GM18520 (cell line): ENCODE results near the gene LRRC7.
"Not testable (repeated sequence)": the region's sequence is repeated elsewhere in the genome, so short reads cannot be mapped to it uniquely, and the experiment has no call there.

Experiments used
- ATAC-seq: cut with Tn5 transposase; IDR thresholded peaks from one replicate; pipeline ENCODE4 v1.9.1; 2021; ENCODE audit not compliant: unreplicated experiment

LRRC7 gene

DNA sequence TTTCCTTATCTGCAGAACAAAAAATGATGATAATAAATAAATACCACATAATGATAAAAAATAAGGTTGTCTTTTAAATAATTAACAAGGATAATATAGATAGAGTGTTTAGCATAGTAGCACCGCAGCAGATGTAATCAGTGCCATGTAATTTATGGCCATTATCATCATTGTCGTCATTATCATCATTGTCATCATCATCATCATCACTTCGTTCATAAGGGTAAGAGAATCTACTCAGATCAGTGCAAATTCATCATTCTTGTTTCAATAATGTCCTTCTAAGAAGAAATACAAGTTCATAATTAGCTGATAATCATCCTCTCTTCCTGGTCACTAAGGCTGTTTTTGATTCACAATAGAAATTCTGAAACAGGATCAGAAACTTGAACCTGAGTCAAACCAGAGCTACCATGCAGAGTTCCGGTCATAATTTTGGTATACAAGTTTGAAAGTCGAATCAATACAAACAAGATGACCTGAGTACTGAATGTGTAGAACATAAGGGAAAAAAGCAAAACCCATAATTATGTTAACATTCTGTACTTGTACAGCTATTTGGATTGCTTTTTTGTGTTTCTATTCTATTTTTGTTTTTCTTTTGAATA is 465.6 kb downstream of the LRRC7 start:
- no peak for ATAC-seq

DNA sequence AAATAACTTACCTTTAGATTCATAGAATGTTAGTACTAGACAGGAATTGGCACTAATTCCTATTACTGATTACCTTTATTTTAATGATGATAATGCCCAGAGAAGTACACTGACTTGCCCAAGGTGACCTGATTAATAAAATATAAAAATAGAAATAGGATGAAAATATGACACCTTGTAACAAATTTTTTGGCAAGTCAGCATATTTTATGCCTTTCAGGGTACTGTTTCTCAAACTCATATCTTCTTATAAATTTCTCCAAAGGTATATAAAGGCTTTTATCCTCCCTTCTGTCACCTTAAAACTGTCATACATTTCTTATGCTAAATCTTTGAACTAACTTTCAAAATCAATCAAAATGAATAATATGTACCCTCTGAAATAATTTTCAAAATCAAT is 466.2 kb downstream of the LRRC7 start:
- ATAC-seq = no peak

DNA sequence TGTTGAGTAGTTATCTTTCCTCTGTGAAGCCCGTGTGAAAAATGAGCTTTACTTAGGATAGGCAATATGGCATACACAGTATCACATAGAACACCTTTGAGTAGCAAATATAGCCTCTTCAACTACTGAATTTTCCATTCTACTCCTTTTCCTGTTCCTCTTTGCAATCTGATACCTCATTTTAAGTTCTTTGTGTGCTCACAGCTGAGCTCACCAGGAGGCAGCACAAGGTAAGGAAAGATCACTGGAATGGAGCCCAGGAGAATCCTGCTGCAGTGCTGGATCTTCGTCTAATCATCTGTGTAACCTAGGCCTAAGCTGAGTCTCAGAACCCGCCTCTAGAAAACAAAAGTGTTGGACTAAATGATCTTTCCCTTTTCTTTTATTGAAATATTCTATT is 466.7 kb downstream of the LRRC7 start:
- no peak for ATAC-seq

DNA sequence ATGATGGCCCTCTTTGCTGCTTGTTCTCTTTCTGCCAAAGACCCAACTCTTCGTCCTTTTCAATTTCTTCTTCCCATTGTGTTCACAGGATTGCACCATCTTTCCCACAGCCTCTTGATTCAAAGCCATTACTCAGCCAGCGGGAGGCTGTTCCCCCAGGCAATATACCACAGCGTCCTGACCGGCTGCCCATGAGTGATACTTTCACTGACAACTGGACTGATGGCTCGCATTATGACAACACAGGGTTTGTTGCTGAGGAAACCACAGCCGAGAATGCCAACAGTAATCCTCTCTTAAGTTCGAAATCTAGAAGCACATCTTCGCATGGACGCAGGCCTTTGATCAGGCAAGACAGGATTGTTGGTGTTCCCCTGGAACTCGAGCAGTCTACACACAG is 470.3 kb downstream of the LRRC7 start:
- no peak for ATAC-seq

DNA sequence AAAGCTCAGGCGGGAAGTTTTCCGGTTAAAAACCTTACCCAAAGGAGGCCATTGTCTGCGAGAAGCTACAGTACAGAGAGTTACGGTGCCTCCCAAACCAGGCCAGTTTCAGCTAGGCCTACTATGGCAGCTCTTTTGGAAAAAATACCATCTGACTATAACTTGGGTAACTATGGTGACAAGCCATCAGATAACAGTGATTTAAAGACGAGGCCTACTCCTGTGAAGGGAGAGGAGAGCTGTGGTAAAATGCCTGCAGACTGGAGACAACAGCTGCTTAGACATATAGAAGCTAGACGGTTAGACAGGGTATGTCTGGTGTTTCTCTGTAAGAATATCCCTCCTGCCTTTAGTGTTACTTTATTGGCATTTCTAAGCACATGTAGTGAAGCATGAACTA is 471.8 kb downstream of the LRRC7 start:
- ATAC-seq = no peak

DNA sequence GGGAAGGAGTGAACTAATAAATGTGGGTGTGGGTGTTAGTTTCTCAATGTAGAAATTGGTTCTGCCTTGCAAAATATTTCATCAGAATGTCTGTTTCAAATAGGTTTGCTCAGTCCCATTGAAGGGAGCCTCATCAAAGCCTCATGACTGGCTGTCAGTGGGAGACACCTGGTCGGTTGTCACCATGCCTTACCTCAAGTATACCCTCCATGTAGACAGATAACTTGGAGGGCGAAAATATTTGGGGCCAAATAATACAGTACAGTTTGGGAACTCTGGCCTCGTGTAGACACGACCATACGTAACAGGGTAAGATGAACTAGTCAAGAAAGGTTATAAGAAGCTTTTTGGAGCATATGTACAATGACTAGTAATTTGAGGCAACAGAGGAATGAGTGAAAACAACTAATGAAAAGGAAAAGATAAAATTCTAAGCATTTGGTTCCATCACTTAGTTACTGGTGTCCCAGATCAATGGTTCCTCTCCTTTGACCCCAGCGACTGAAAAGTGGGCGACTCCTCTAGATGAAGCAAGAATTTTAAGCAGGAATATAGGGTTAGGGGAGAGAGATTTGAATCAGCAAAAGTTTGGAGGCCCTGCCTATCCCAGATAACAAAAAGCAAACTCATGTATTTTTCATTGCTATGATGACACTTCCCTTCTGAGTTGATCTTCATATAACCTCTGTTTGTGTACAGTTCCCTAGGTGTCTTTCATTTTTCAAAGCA is 473.8 kb downstream of the LRRC7 start:
- no peak for ATAC-seq

DNA sequence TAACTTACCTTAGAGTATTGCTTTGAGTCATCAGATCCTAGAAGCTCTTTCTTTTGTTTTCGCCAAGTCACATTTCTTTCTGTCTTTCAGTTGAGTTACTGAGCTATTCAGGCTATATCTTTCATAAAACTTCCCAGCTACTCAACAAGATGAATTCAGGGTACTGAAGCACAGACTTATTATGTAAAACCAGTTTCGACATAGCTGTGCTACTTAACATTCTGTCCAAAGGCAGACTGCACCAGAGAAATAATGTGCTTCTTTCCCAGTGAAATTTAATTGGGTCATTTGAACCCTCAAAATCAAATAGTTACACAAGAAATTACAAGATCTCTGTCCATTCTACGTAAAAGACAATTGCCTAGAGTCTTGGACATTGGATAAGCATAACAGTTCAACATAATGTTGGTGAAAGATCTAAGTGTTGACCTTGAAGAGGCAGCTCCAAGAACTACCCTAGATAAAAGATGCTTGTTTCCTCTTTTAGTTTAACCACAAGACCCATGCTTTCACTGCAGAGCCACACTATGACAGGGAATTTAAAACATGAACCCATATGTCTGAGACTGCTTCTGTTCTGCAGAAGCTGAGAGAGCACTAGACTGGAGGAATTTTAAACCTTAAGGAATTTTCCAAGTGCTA is 474.5 kb downstream of the LRRC7 start:
- ATAC-seq = no peak

DNA sequence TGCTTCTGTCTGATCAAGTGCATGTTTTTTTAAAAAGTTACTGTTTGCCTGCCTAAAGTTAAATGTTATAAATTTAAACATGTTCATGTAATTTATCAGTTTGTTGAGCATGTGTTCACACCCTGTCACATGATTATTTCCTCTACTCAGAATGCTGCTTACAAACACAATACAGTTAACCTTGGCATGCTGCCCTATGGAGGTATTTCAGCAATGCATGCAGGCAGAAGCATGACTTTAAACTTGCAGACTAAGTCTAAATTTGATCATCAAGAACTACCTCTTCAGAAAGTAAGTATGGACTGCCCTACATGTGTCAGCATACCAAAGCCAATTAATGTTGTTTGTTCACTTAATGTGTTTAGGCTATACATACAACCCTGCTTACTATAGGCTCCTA is 476.1 kb downstream of the LRRC7 start:
- no peak for ATAC-seq

DNA sequence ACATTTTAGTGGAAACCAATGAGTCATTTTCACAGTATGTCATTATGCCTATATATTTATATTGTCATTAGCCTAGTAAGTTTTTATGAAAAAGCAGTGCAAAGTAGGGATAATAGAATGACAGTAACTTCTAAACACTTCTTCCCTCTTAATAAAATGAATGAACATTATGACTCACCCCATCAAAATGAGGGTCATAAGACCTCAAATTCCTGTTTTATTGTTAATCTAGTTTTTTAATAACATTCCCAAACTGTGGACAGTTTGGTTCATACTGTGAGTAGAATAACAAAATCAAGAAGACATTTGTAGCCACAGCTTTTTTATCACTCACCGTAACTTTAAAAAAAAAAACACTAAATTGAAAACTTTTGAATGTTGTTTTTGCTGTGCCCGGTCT is 477.1 kb downstream of the LRRC7 start:
- no peak for ATAC-seq

DNA sequence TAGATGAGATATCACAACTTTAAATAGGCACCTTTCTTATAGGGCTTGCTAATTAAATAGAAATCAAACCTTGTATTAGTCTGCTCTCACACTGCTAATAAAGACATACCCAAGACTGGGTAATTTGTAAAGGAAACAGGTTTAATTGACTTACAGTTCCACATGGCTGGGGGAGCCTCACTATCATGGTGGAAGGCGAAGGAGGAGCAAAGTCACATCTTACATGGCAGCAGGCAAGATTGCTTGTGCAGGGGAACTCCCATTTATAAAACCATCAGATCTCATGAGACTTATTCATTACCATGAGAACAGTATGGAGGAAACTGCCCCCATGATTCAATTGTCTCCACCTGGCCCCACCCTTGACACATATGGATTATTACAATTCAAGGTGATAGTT is 477.9 kb downstream of the LRRC7 start:
- ATAC-seq = not testable (repeated sequence)

DNA sequence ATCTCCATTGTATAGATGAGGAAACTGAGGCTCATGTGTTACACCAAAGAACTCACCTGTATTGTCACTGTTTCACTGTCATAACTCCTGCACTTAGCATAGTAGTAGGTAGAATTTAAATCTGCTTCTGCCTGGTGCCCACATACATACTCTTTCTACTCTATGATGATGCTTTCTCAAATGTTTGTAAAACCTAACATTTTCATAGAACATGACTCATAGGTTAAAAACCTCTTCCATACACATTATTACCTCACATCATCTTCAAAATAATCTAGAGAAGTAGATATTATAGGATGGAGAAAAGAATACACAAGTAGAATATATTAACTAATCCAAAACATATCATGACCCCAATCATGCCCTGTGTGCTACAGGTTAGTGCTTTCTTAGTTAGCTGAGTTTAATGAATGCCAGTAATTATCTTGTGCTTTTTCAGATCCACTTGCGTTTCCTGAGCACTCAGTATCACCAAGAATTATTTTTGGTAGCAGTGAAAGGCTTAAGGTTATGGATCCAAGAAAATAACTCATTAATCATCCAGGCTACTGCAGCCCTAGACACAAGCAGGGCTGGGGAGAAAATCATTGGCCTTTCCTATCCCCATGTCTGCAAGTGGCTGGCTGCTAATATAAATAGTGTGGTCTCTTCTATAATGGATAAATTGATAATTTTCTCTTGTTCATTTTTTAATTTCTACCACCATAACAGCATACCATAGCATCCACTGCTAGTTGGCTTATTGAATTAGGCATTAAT is 480.8 kb downstream of the LRRC7 start:
- no peak for ATAC-seq

DNA sequence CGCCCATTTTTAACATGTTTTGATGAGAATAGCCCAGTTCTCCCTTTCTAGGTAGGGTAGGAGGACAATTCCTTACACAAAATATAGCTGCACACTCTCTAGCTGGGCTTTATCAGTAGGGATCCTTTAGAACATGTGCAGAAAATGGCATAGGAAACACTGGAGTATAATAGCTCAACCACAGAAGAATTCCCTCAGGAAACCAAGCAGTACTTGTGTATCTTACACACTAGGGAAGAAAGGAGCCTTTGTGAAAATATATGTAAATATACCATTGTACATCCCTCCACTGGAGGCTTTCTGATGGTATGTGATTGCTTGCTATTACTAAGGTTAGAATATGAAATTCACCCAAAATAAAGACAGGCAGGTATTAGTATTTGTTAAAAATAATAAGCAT is 484.2 kb downstream of the LRRC7 start:
- ATAC-seq = no peak

DNA sequence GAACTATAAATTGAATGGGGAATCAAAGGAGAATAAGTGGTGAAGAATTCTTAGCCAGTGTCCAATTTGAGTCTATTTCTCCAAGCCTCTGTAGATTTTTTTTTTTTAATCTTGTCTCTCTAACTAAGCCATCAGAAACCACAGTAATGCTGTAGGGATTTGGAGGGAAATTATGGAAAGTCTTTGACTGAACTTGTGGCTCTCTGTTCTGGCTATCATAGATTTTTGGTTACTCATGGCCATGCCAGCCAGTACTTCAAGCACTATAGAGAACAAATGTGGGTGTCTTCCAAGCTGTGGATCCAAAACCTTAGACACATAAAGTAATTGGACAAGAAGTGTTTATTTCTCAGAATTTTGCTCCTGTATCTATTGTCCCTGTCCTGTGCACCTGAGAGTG is 489.8 kb downstream of the LRRC7 start:
- ATAC-seq = no peak

DNA sequence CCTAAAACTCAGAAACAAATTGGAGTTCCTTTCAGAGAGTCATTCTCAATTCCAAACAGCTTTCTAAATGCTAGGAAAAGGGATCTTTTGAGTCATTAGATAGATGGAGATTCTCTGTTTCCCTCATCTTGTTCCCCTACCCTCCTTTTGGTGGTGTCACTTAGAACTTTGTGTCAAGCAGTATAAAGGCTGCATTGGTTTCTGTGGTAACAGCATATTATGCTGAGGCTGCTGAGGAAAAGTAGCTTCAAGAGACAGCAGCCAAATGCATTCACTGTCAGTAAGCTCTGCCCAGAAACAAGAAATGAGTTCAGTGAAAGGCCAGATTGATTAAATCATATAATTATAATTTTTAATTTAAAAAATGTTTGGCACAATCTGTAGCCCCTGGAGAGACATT is 493.5 kb downstream of the LRRC7 start:
- no peak for ATAC-seq

DNA sequence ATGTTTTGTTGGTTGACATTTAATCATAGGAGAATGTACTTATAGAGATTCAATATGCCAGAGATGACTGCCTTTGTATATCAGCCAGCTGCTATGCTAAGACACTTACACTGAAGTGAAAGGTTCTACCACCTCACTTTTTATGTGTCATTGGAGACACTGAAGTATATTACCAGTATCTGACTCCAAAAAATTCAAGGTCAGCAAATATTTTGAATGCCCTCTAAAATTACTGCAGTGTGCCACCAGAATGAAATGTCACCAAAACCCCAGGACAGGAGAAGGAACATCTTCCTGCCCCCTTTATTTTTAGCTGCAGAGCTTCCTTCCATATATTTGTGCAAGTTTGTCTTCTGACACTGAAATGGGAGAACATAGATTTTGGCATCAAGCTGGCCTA is 496.1 kb downstream of the LRRC7 start:
- no peak for ATAC-seq

DNA sequence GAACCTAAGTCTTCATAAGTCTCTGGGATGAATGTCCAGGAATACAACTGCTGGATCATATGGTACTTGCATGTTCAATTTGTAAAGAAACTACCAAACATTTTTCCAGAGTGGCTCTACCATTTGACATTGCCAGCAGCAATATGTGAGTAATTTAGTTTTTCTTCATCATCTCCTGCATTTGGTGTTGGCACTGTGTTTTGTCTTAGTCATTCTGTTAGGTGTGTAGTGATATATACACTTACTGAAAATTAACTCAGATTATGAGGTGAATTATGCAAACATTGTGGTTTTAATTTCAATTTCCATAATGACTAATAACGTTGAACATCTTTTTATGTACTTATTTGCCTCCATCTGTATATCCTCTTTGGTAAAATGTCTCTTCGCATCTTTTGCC is 499.0 kb downstream of the LRRC7 start:
- no peak for ATAC-seq

DNA sequence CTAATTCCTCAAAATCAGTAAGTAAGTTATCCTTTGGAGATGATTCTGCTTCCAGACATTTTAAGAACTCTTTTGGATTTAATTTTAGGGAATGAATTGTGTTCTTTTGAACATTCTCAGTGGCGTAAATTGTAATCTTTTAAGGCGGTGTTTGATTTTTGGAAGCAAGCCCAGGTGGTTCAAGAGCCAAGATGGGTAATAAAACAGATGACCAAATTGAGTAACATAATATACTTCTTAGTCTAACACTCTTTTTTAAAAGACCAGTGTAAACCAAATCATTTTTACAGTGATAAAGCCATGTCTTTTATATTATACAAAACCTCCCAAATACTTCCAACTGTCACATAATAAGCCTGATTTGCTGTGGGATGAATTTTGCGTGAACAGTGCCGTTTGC is 503.9 kb downstream of the LRRC7 start:
- no peak for ATAC-seq

DNA sequence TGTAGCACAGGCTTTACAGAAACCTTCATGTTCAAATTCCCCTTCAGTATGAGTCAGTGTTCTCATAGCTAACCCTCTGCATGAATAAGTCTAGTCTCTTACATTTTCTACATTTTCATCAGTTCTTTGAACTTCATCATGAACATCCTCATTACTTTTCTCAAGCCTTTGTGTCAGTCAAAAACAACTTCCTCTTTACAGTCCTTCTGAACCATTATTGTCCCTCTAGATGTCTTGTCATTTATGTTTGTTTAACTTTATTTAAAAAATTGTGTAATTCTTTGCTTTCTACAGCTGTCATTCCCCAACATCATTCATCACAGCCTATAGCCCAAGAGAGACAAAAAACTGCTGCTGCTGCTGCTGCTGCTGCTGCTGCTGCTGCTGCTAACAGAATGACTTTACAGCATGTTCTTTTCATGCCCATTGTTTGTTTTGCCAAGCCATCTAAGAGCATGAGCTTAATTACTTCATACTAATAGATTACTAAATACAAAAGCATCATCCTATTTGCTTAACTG is 504.6 kb downstream of the LRRC7 start:
- no peak for ATAC-seq

DNA sequence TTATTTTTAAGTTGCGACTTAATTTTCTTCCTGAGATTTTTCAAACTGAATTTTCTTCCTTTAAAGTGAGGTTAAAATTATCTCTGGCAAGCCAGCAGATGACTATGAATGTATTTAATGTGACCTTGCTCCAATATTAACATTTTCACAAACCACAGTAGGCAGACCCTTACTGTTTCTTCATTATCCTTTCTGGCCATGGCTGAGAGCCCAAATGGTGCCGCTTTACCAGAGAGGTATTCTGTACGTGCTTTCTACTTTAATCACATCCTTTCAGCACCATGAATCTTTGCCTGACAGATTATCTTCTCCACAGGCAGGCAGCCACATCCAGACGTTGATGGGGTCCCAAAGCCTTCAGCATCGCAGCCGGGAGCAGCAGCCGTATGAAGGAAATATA is 508.0 kb downstream of the LRRC7 start:
- ATAC-seq = no peak

DNA sequence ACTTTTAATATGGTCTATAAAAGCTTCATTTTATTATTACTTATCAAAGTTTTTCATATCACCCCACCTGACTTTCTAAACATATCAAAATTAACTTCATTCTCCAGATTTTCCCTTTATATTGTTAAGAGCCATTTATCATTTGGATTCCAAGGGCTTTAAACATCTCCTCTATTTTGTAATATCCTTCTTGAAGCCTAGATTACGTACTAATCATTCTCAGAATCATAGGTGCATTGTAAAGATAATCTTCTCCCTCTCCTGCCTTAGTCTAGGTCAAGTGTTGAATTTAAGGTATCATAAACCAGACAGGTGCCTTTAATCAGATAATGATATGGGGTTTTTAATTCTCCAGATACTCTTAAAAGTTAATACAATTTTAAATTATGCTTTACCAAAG is 509.3 kb downstream of the LRRC7 start:
- ATAC-seq = no peak

DNA sequence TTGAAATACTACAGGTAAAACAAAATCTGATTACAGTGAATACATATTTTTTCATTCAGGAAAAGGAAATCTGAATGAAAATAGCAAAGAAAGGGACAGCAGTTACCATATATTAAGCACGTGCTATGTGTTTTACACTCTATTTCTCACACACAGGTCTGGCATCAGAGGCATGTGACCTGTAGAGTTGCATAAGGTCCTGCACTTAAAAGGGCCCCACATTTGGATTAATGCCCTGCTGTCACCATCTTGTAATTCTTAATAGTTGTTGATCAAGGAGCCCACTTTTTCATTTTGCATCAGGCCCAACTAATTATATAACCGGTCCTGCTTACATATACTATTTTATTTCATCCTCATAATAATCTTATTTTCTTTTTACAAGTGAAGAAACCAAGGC is 511.8 kb downstream of the LRRC7 start:
- ATAC-seq = no peak

DNA sequence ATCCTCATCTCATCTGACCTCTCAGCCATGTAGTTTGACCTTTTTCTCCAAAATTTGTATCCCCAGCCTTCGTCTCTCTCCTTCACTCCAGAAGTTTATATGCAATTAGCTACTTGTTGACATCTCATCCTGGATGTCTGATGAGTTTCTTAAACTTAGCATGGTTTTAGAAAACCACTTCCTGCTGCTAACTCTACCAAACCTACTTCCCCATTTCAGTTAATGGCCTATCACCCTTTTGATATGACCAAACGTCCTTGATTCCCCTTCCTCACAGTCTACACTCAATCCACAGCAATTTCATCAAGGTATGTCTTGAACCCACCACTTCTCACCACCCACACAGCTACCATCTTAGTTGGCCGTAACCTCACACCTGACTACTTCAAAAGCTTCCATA is 515.8 kb downstream of the LRRC7 start:
- peak; percentile 37 for ATAC-seq
